GM19025 (cell line): Measurements from ENCODE around the gene PDLIM5.

ENCODE experiments used
- ATAC-seq: cut with Tn5 transposase; IDR thresholded peaks from one replicate; pipeline ENCODE4 v1.9.1; 2021; ENCODE audit warnings: mild to moderate bottlenecking, low read depth, moderate library complexity; ENCODE audit not compliant: unreplicated experiment

PDLIM5 gene

GRCh38 chr4:94673961-94674360 is 222.2 kb downstream of the PDLIM5 start:
- ATAC-seq = no peak

- ATAC-seq = no peak
These were observed 225.2 kb downstream of the PDLIM5 start for GRCh38 chr4:94676970-94677369.

GRCh38 chr4:94678896-94679295 is 227.2 kb downstream of the PDLIM5 start:
- ATAC-seq = no peak

GRCh38 chr4:94680176-94680862 is 228.6 kb downstream of the PDLIM5 start:
- no peak for ATAC-seq

GRCh38 chr4:94686086-94686485 is 234.3 kb downstream of the PDLIM5 start:
- no peak for ATAC-seq

- ATAC-seq = no peak
These were observed 237.6 kb downstream of the PDLIM5 start for GRCh38 chr4:94689155-94689860.

GRCh38 chr4:94690851-94691254 is 239.1 kb downstream of the PDLIM5 start:
- no peak for ATAC-seq

GRCh38 chr4:94691552-94691951 is 239.8 kb downstream of the PDLIM5 start:
- ATAC-seq = no peak

GRCh38 chr4:94695384-94695783 is 243.6 kb downstream of the PDLIM5 start:
- no peak for ATAC-seq

GRCh38 chr4:94698187-94698586 is 246.4 kb downstream of the PDLIM5 start:
- ATAC-seq = no peak

GRCh38 chr4:94700298-94700697 is 248.6 kb downstream of the PDLIM5 start:
- no peak for ATAC-seq

- no peak for ATAC-seq
These were observed 250.0 kb downstream of the PDLIM5 start for GRCh38 chr4:94701631-94702300.

- ATAC-seq = no peak
These were observed 259.9 kb downstream of the PDLIM5 start for GRCh38 chr4:94711635-94712034.

- no peak for ATAC-seq
These were observed 262.8 kb downstream of the PDLIM5 start for GRCh38 chr4:94714365-94715160.

GRCh38 chr4:94715726-94716125 is 264.0 kb downstream of the PDLIM5 start:
- no peak for ATAC-seq
